ENCODE results near the gene IP6K3.

DNA sequence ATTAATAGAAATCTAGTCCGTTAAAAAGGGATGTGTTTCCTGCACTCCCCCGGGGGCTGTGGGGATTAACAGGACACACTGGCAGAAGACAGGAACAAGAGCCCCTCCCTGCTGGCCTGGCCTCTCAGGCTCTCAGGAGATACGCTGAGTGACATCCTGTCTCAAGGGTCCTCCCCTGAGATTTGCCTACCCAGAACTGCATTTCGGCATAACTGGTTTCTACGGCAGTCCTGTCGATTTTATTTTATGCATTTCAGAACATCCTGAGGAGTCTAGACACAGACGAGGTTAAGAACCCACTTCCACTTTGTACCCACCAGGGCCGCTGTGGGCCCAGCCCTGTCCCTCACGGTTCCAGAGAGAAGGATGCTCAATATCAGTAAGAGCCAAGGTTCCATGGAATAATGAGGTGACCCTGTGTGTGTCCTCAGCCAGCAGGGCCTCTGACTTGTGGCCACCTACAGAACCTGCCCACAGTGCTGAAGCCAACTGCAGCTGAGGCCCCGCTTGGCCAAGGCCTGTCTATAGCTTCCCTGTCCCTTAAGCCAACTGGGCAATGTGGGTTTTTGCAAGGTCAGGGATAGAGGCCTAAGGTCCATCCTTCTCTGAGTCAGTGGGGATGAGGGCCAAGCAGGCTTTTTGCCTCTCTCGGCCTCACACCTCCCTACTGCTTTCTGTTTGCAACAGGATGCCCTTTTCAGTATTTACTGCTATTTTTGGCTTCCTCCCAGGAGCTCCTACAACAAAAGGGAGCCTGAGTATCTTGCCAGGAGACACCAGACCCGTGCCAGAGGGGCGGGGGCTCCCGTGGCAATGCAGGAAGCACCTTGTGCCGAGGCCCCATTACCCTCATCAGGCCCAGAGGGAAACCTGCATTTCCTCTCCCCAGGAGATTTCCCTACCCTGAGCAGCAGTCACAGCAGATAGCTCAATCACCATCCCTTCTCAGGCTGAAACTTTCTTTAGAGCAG, 49.9 kb downstream of the IP6K3 start:
- TF ChIP-seq, protein P1, sequence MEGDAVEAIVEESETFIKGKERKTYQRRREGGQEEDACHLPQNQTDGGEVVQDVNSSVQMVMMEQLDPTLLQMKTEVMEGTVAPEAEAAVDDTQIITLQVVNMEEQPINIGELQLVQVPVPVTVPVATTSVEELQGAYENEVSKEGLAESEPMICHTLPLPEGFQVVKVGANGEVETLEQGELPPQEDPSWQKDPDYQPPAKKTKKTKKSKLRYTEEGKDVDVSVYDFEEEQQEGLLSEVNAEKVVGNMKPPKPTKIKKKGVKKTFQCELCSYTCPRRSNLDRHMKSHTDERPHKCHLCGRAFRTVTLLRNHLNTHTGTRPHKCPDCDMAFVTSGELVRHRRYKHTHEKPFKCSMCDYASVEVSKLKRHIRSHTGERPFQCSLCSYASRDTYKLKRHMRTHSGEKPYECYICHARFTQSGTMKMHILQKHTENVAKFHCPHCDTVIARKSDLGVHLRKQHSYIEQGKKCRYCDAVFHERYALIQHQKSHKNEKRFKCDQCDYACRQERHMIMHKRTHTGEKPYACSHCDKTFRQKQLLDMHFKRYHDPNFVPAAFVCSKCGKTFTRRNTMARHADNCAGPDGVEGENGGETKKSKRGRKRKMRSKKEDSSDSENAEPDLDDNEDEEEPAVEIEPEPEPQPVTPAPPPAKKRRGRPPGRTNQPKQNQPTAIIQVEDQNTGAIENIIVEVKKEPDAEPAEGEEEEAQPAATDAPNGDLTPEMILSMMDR (IDR thresholded peaks at IDR 0.05), result no peak
- no peak for TF ChIP-seq POLR2A (IDR thresholded peaks at IDR 0.05)

All from testis (tissue), 2 donors.